HG03064 (cell line): ENCODE results near the gene POLR2J3.
"Not testable (repeated sequence)": the region's sequence is repeated elsewhere in the genome, so short reads cannot be mapped to it uniquely, and the experiment has no call there.

Experiments used
- ATAC-seq: cut with Tn5 transposase; IDR thresholded peaks from one replicate; pipeline ENCODE4 v1.9.1; 2021; ENCODE audit warnings: low read depth; ENCODE audit not compliant: unreplicated experiment

The POLR2J3 gene

GRCh38 chr7:102589857-102590256 is 17.5 kb upstream of the POLR2J3 start:
- ATAC-seq, result not testable (repeated sequence)

- not testable (repeated sequence) for ATAC-seq
These were observed 11.1 kb upstream of the POLR2J3 start for GRCh38 chr7:102583495-102583894.

- ATAC-seq, result not testable (repeated sequence)
These were observed 9.3 kb upstream of the POLR2J3 start for GRCh38 chr7:102581722-102582121.

- ATAC-seq, result not testable (repeated sequence)
These were observed 6.1 kb upstream of the POLR2J3 start for GRCh38 chr7:102578486-102578885.

- ATAC-seq, result not testable (repeated sequence)
These were observed 5.2 kb upstream of the POLR2J3 start for GRCh38 chr7:102577315-102578240.

- ATAC-seq, result not testable (repeated sequence)
These were observed 4.0 kb upstream of the POLR2J3 start for GRCh38 chr7:102576363-102576762.

GRCh38 chr7:102574607-102575006 is 2.2 kb upstream of the POLR2J3 start:
- not testable (repeated sequence) for ATAC-seq

GRCh38 chr7:102568620-102569019 is 3.8 kb downstream of the POLR2J3 start:
- ATAC-seq, result not testable (repeated sequence)

- ATAC-seq, result not testable (repeated sequence)
These were observed 21.5 kb downstream of the POLR2J3 start, which contains the start of gene SPDYE2 for GRCh38 chr7:102550808-102551422. TSS of gene SPDYE2 (plus strand) at chr7:102551226. CDS start at chr7:102553256, 2,030 bp downstream.

- ATAC-seq, result peak; percentile 80
These were observed 26.0 kb downstream of the POLR2J3 start for GRCh38 chr7:102546353-102546752.

- ATAC-seq, result not testable (repeated sequence)
These were observed 27.1 kb downstream of the POLR2J3 start for GRCh38 chr7:102545288-102545687.

- not testable (repeated sequence) for ATAC-seq
These were observed 28.0 kb downstream of the POLR2J3 start for GRCh38 chr7:102544372-102544771.

GRCh38 chr7:102543596-102543995 is 28.8 kb downstream of the POLR2J3 start, which contains the start of gene UPK3BL2:
TSS of gene UPK3BL2 (minus strand) at chr7:102543696. CDS start at chr7:102543636, 60 bp downstream.
- ATAC-seq, result not testable (repeated sequence)

GRCh38 chr7:102542771-102543170 is 29.6 kb downstream of the POLR2J3 start:
- ATAC-seq, result not testable (repeated sequence)

GRCh38 chr7:102542083-102542482 is 30.3 kb downstream of the POLR2J3 start:
- not testable (repeated sequence) for ATAC-seq

- not testable (repeated sequence) for ATAC-seq
These were observed 31.8 kb downstream of the POLR2J3 start for GRCh38 chr7:102540604-102541003.

GRCh38 chr7:102535062-102535615 is 37.2 kb downstream of the POLR2J3 start:
- not testable (repeated sequence) for ATAC-seq

GRCh38 chr7:102532127-102532526 is 40.3 kb downstream of the POLR2J3 start:
- ATAC-seq, result not testable (repeated sequence)

- ATAC-seq, result not testable (repeated sequence)
These were observed 40.8 kb downstream of the POLR2J3 start for GRCh38 chr7:102531583-102531982.

- not testable (repeated sequence) for ATAC-seq
These were observed 44.3 kb downstream of the POLR2J3 start for GRCh38 chr7:102527822-102528793.
